Cardiac septum (tissue), 1 donor: ENCODE results near the gene PSMB2. TPM values are rescaled to one million over a fixed set of nuclear protein-coding genes. Genes with fewer than 3 reads are reported as not detected.

Experiments used
- DNase-seq: peaks from one replicate; pipeline ENCODE4 v3.0.0-alpha.2; 2020; ENCODE audit warnings: low spot score
- intact Hi-C: fragments of 100-400 bp; cut with DNase I; formaldehyde crosslinking; loops from one replicate; pipeline ENCODE4 v1.14.0; 2022
- total RNA-seq: library from RNA; stranded (reverse); fragmentation: NEBNext Ultra II Directional; extraction: Animal tissue kit (Norgen Biotek cat#: 25700); gene quantifications from one replicate; pipeline ENCODE4 v1.2.1, GENCODE V29; 2021
- donor health status: DM: no; HTN: no; CAD: no.

PSMB2 gene
- total RNA-seq, 1 donor from 2014 or later: 35.6 TPM

GRCh38 chr1:35561297-35561971 lies 79.9 kb downstream of the PSMB2 start:
- DNase-seq: no peak
- intact Hi-C loops: no loop called here

DNA sequence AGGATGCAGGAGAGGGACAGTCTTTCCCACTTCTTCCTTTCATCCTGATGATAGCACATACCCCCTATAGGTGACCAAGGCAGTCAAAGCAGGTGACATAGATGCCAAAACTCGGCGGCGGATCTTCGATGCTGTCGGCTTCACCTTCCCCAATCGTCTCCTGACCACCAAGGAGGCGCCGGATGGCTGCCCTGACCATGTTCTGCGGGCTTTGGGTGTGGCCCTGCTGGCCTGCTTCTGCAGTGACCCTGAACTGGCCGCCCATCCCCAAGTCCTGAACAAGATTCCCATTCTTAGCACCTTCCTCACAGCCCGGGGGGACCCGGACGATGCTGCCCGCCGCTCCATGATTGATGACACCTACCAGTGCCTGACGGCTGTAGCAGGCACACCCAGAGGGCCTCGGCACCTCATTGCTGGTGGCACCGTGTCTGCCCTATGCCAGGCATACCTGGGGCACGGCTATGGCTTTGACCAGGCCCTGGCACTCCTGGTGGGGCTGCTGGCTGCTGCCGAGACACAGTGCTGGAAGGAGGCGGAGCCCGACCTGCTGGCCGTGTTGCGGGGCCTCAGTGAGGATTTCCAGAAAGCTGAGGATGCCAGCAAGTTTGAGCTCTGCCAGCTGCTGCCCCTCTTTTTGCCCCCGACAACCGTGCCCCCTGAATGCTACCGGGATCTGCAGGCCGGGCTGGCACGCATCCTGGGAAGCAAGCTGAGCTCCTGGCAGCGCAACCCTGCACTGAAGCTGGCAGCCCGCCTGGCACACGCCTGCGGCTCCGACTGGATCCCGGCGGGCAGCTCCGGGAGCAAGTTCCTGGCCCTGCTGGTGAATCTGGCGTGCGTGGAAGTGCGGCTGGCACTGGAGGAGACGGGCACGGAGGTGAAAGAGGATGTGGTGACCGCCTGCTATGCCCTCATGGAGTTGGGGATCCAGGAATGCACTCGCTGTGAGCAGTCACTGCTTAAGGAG lies 80.8 kb downstream of the PSMB2 start:
- DNase-seq: peak; percentile 81
- intact Hi-C loops: no loop called here

- intact Hi-C loops: loop anchor here (2.0 to 5.0 kb wide), 2 partner anchors 21 to 367 kb away; partner anchors contain the start of gene SFPQ
- no peak for DNase-seq
These were observed 81.9 kb downstream of the PSMB2 start for GRCh38 chr1:35559317-35559944.

DNA sequence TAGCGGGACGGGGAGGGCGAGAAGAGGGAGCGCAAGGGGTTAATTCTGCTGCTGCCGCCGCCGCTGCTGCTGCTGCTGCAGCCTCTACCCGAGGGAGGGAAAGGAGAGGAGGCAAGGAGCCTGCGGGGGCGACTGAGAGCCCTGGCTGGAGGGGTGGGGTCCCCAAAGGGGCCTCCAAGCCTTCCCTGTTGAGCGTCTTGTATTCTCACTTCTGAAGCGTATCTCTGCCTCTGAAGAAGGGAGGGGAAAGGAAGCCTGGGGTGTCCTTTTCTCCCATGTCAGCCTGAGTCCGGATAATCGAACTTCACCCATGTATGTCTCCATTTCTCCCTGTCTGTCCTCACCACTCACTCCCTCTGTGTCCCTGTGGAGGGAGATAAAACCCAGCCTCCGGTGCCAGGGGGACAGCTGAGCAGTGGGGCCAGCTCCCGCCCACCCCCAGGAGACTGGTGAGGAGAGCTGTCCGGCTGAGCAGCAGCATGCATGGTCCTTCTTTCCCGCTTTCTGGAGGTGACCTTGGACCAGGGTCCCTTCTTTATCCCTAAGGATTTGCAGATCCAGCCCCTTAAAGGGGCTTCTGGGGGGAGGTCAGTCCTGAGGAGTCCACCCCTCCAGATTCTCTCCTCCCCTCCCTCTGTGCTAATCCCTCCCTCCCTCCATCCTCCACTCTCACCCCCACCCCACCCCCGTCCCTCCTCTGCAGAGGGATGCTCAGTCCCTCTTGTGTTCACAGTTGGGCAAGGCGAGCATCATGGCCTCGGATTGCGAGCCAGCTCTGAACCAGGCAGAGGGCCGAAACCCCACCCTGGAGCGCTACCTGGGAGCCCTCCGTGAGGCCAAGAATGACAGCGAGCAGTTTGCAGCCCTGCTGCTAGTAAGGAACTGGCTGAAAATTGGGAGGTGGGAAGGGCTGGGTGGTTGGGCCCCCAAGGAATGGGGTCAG lies 82.7 kb downstream of the PSMB2 start:
- no peak for DNase-seq
- intact Hi-C loops: loop anchor here (2.0 to 5.0 kb wide), 2 partner anchors 20 to 366 kb away; partner anchors contain the start of gene SFPQ

DNA sequence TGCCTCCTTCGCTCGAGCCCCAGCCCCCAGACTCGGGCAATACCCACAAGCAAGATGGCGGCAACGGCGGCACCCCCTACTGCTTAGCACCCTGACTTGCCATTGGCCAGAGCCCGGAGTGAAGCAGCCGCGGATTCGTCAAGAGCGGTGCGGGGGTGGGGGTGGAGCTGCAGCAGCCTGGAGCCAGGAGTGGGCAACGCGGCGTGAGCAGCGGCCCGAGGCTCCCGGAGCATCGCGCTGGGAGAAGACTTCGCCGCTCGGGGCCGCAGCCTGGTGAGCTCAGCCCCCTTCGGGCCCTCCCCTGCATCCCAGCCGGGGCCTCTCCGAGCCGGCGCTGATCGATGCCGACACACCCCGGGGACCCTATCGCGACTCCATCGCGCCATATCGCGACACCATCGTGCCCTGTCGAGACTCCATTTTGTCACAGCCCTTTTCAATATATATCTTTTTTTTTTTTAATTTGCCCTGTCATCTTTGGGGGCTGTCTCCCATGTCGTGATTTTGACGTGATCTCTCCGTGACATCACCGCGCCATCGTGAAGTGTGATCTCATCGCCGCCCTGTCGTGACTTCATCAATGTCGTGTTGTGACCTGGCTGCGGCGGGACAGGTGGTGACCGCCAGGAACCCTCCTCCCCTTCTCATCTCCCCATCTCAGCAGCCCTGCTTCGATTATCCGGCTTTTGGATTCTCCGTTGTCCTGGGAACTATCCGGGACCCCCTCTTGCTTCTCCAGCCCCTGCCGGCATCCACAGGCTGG lies 83.5 kb downstream of the PSMB2 start, which contains the start of gene NCDN:
Gene NCDN, plus strand, starts transcription at position 189 of the 763 bp plus-strand sequence. Its CDS starts 392 bp downstream, at position 581.
- intact Hi-C loops: loop anchor here (2.0 to 5.0 kb wide), 2 partner anchors 19 to 365 kb away; partner anchors contain the start of gene SFPQ
- peak; percentile 97 for DNase-seq

GRCh38 chr1:35557118-35557610 lies 84.2 kb downstream of the PSMB2 start, which contains the start of gene KIAA0319L:
Gene KIAA0319L, minus strand, starts transcription at chr1:35557403. Its CDS starts 2,912 bp downstream, at chr1:35554491.
- intact Hi-C loops: loop anchor here (5.0 kb wide), 1 partner anchor 365 kb away; the partner anchor contains the start of gene SFPQ
- DNase-seq: peak; percentile 96

- no peak for DNase-seq
- intact Hi-C loops: loop anchor here (5.0 kb wide), 1 partner anchor 364 kb away; the partner anchor contains the start of gene SFPQ
These were observed 84.7 kb downstream of the PSMB2 start for GRCh38 chr1:35556484-35557117.

DNA sequence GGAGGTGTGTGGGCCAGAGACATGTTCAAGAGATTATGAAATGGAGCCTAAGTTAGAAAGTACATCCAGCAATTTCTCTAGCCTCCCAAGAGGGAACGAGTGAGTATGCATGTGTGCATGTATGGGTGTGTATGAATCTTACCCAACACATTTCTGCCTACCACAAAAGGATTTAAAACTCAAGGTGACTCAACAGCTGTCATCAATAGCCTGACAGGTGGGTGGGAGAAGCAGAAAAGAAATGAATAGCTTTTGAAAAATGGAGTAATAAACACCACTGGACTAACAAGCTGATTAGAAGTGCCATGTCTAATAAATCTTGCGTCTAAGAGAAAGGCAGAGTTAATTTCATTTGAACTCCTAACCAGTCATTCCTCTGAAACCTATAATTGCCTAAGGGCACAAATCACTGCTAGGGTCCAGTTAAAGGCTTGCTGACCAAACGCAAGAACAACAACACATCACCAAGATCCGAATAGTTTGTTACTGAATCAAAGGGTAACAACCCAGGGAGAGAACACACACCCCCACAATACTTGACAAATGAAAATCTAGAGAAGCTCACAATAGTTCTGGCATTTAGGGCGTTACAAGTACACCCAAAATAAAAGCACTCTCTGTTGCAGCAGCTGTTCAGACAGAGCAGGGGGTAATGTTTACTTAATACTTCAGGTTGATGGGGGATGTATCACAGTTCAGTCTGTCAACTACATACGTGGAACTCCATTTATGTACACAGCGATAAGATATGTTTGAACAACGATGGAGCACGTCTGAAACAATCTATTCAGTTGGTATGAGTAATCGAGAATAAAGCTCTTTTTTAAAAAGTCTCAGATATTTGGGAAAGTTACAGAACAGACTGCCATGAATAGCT lies 85.5 kb downstream of the PSMB2 start:
- intact Hi-C loops: loop anchor here (5.0 kb wide), 1 partner anchor 364 kb away; the partner anchor contains the start of gene SFPQ
- no peak for DNase-seq

- intact Hi-C loops: loop anchor here (5.0 kb wide), 1 partner anchor 363 kb away; the partner anchor contains the start of gene SFPQ
- DNase-seq: no peak
These were observed 86.1 kb downstream of the PSMB2 start for GRCh38 chr1:35555212-35555584.

DNA sequence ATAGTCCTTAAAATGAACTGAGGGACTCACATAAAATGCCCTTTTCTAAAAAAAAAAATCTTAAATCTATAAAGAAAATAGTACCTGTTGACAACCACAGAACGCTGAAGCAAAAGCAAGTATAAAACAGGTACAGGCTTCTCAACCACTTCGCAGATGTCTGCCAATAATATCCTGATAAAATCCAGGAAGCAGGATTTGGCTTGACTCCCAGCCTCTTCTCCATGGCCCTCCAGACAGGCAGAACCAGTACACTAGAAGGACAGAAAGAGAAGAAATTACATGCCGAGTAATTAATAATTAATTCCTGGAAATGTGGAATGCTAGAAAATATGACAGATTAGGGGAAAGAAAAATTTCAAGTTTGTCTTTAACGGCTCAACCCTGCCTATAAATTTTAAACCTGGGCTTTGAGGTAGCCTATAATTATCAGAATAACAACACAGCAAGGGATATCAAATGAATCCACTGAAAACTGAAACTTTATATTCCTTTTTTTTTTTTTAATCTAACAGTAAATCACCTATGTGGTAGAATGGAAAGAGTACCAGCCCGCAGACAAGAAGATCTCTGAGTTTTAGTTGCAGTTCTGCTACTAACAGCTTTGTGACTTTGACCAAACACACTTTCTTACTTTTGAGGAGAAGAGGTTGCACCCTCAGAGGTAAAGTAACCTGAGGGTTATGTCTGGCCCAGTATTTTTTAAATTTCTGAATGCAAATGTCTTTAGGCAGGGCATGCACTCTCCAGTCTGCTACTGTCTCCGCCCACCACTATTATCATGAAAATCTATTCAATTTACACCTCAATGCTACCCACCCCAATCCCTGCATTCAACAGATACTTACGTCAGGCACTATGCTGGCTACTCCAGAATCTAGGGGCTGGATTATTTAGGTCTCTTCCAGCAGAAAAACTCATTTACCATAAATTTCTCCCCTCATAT lies 86.8 kb downstream of the PSMB2 start:
- no peak for DNase-seq
- intact Hi-C loops: loop anchor here (5.0 kb wide), 1 partner anchor 362 kb away; the partner anchor contains the start of gene SFPQ

- intact Hi-C loops: no loop called here
- DNase-seq: no peak
These were observed 87.5 kb downstream of the PSMB2 start for GRCh38 chr1:35553851-35554250.
